NB4 (cell line): ENCODE results near the gene KRTCAP2.

Source experiments
- MYC ChIP-seq: IDR thresholded peaks from 2 replicates; pipeline ENCODE4 v1.6.1; 2011; ENCODE audit warnings: low read depth, low read length
- TF ChIP-seq, protein P1 (sequence below): IDR thresholded peaks from one replicate; pipeline ENCODE4 v1.5.1; 2012; ENCODE audit warnings: low read depth, low read length

GRCh38 chr1:155125946-155126555, 47.1 kb downstream of the KRTCAP2 start:
- TF ChIP-seq, protein P1, sequence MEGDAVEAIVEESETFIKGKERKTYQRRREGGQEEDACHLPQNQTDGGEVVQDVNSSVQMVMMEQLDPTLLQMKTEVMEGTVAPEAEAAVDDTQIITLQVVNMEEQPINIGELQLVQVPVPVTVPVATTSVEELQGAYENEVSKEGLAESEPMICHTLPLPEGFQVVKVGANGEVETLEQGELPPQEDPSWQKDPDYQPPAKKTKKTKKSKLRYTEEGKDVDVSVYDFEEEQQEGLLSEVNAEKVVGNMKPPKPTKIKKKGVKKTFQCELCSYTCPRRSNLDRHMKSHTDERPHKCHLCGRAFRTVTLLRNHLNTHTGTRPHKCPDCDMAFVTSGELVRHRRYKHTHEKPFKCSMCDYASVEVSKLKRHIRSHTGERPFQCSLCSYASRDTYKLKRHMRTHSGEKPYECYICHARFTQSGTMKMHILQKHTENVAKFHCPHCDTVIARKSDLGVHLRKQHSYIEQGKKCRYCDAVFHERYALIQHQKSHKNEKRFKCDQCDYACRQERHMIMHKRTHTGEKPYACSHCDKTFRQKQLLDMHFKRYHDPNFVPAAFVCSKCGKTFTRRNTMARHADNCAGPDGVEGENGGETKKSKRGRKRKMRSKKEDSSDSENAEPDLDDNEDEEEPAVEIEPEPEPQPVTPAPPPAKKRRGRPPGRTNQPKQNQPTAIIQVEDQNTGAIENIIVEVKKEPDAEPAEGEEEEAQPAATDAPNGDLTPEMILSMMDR: no peak
- TF ChIP-seq MYC: no peak
